Measurements from ENCODE around the gene OR2G3.

DNA sequence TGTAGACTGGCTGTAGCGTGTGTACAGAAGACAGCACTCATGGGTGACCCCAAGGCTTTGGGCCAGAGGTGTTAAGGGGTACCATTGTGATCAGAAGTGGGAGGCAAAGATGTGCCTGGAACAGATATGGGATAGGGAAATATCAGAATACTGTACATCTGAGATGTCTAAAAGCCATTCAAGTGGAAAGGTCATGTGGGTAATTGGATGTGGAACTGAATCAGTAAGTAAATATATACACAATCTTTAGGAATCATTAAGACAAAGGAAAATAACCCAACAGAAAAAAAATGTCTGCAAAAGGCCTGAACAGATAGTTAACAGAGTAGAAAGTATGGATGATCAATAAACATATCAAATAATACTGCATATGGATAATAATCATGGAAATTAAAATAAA lies 47.7 kb downstream of the OR2G3 start:
- TF ChIP-seq, protein P1, sequence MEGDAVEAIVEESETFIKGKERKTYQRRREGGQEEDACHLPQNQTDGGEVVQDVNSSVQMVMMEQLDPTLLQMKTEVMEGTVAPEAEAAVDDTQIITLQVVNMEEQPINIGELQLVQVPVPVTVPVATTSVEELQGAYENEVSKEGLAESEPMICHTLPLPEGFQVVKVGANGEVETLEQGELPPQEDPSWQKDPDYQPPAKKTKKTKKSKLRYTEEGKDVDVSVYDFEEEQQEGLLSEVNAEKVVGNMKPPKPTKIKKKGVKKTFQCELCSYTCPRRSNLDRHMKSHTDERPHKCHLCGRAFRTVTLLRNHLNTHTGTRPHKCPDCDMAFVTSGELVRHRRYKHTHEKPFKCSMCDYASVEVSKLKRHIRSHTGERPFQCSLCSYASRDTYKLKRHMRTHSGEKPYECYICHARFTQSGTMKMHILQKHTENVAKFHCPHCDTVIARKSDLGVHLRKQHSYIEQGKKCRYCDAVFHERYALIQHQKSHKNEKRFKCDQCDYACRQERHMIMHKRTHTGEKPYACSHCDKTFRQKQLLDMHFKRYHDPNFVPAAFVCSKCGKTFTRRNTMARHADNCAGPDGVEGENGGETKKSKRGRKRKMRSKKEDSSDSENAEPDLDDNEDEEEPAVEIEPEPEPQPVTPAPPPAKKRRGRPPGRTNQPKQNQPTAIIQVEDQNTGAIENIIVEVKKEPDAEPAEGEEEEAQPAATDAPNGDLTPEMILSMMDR (IDR thresholded peaks at IDR 0.05), result no peak
- TF ChIP-seq POLR2A (IDR thresholded peaks at IDR 0.05), result no peak
